HG02571 (cell line): Measurements from ENCODE around the gene OR51B2.
"Not testable (repeated sequence)": the region's sequence is repeated elsewhere in the genome, so short reads cannot be mapped to it uniquely, and the experiment has no call there.

ENCODE experiments used
- ATAC-seq: cut with Tn5 transposase; IDR thresholded peaks from one replicate; pipeline ENCODE4 v1.9.1; 2021; ENCODE audit warnings: mild to moderate bottlenecking, moderate library complexity; ENCODE audit not compliant: unreplicated experiment

The OR51B2 gene, protein sequence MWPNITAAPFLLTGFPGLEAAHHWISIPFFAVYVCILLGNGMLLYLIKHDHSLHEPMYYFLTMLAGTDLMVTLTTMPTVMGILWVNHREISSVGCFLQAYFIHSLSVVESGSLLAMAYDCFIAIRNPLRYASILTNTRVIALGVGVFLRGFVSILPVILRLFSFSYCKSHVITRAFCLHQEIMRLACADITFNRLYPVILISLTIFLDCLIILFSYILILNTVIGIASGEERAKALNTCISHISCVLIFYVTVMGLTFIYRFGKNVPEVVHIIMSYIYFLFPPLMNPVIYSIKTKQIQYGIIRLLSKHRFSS

GRCh38 chr11:5324197-5324596 is at the start of gene OR51B2:
Gene OR51B2, minus strand, starts transcription at chr11:5324297. Its CDS starts 0 bp downstream, at chr11:5324297.
- no peak for ATAC-seq

- no peak for ATAC-seq
Measured at GRCh38 chr11:5369789-5370188, 45.7 kb upstream of the OR51B2 start.

DNA sequence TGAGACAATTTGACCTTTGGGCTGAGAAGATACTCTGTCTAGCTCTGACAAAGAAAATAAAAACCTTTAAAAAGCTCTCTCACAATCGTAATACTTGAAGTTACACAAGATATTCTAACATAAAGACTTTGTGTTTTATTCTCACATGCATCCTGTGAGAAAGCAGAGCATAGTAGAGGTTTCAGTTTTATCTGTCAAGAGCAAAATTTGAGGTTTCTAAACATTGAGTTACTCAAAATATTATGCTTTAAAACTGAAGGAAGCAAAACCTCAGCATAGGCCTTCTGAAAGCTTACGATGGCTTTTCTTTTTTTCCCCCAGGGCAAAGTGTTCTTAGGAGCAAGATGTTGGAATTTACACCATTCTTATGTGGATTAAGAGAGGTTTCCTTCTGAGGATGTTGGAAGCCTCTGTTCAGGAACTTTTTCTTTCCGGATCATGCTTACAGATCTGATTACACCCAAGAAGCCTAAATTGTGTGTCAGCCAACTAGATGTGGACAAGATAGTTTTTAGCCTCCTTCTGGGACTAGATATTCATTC is 44.5 kb upstream of the OR51B2 start:
- no peak for ATAC-seq

DNA sequence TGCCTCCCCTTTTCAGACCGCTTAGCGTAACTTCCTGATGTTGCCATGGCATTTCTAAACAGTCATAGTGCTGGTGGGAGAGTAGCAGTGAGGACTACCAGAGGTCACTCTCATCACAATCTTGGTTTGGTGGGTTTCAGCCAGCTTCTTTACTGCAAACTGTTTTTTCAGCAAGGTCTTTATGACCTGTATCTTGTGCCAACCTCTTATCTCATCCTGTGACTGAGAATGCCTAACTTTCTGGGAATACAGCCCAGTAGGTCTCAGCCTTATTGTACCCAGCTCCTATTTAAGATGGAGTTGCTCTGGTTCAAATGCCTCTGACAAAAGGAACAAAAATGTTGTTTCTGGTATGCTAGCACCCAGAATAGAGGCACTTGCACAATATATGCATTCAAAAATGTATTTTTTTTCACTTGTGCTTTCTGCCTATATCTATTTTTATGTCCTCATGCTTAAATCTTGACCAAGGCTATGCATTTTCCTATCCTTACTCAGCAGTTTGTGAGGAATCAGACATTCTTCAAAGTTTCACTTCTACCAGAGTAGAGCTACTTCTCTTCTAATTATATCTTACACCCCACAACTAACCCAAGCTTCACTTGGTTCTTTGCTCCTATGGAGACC is 43.5 kb upstream of the OR51B2 start:
- no peak for ATAC-seq

DNA sequence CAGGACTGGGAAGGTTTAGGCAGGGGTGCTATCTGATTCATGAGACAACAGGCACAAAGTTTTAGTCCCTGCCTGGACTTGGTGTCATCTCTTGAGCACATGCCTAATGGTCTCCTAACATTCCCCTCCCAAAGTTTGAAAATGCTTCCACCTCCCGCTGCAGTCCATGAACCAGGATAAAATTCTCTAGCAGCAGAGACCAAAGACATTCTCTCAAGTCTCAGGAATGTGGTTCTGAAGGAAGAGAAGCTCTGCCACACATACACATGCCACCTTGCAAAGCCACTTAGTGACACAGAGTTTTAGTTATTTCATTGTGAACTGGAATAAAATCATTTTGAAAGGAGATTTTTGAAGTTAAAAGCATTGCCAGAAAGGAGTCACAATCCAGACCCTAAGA is 42.8 kb upstream of the OR51B2 start:
- no peak for ATAC-seq

GRCh38 chr11:5366365-5366764 is 42.3 kb upstream of the OR51B2 start:
- not testable (repeated sequence) for ATAC-seq

DNA sequence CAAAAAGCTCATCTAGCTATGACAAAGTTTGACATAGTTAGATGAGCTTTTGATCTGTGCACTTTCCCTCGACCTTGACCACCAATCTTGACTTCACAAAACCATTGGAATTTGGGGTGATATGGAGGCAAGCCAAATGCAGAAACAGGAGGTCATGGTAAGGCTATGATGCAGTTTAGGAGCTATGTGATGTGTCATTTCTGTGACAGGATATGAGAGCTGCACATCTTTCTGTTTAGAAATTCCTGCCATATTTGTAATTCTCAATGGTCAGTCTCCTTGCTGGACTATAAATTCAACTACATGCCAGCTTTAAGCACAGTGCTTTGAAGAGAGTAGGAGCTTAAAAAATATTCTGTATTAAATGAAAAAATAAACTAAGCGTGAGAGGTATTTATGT is 40.1 kb upstream of the OR51B2 start:
- no peak for ATAC-seq

DNA sequence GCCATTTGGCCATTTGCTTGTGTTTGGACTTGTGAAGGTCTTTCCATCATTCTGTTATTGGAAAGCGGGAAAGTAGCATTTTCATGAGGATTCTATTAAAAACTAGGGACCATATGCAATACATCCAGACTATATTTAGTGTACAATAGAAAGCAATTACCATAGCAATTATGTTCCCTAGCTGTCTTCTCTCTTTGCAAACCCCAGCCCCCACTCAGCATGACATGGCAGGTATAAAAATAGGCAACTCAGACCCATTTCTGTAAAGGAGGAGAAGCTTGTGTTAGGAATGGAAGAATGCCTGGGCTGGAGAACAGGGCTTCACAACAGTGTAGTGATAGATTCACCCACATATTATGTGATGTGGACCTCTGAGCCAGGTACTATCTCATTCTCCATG is 39.6 kb upstream of the OR51B2 start:
- ATAC-seq: no peak

DNA sequence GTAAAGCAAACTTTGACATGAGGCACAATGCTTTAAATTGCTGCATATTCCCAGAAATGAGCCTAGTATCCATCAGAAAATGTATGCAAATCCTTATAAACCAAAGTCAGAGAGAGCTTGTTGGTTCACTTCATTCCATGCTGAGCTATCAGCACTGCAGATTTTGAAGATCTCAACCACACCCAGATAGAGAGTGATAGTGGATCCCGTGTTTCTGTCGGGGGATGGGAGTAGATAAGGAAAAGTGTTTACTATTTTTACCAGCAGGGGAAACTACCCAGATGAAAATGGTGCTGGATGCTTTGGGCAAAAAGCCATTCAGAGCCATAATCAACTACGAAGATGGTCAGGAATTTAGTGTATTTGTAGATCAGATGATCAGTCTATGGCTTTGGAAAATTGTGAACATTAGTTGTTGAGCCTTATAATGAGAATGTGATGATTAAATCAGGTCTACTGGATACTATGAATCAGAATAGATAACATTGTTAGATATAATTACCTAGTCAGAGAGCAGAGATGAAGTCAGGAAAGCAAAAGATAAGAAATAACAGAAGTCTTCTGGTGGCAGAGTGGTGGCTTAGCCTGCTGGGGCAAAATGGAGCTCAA is 38.0 kb upstream of the OR51B2 start:
- no peak for ATAC-seq

- not testable (repeated sequence) for ATAC-seq
Measured at GRCh38 chr11:5356031-5356430, 31.9 kb upstream of the OR51B2 start.

- ATAC-seq: no peak
Measured at GRCh38 chr11:5351208-5351607, 27.1 kb upstream of the OR51B2 start, which contains the start of gene OR51B6. Gene OR51B6, plus strand, starts transcription at chr11:5351508. Its CDS starts 0 bp downstream, at chr11:5351508.

- no peak for ATAC-seq
Measured at GRCh38 chr11:5349550-5349949, 25.5 kb upstream of the OR51B2 start.

GRCh38 chr11:5348551-5349194 is 24.6 kb upstream of the OR51B2 start:
- no peak for ATAC-seq

- ATAC-seq: no peak
Measured at GRCh38 chr11:5345831-5346230, 21.7 kb upstream of the OR51B2 start.

DNA sequence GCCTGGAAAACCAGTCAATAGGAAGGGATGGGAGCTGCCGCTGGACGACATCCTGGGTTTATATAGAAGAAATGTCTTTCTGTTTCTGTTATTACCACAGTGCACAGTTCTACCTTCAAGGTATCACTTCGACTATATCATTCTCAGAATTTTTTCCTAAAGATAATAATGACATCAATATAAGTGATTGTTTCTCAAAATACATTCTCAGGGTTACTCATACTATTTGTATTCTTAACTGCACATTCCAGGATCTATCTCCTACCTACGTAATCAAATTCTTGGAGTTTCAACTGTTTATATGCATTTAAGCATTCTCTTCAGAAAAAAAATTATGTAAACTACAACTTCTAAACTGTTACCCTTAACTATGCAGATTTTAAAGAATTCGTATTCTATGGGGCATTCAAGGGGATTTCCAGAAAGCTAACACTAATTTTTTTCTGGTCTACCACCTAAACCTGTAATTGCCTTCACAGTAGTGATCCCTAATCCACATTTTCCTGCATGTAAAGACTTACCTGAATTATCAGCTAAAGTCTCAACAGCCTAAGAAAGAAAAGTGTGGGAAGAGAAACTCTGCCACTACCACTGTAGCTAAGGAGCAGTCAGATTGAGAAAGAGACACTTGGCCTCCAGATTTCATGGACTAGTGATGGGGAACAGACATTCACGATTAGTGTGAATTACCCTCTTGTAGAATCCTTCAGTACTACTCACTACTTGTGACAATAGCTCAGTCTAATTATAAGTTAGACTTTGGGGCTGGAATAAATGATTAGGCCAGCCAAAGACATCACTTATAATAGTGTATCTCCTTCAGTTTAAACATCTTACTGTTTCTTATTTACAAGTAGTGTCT is 19.6 kb upstream of the OR51B2 start, which contains the start of gene OR51B5:
TSS of gene OR51B5 (minus strand) at position 51 of the 862 bp plus-strand sequence. CDS start at position 51, 0 bp downstream.
- ATAC-seq: peak; percentile 44

- ATAC-seq: peak; percentile 40
Measured at GRCh38 chr11:5339771-5340322, 15.8 kb upstream of the OR51B2 start.

DNA sequence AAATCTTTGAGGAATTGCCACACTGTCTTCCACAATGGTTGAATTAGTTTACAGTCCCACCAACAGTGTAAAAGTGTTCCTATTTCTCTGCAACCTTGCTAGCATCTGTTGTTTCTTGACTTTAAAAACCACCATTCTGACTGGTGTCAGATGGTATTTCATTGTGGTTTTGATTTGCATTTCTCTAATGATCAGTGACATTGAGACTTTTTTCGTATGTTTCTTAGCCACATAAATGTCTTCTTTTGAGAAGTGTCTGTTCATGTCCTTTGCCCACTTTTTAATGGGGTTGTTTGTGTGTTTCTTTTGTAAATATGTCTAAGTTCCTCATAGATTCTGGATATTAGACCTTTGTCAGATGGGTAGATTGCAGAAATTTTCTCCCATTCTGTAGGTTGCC is 13.2 kb upstream of the OR51B2 start:
- ATAC-seq: not testable (repeated sequence)

DNA sequence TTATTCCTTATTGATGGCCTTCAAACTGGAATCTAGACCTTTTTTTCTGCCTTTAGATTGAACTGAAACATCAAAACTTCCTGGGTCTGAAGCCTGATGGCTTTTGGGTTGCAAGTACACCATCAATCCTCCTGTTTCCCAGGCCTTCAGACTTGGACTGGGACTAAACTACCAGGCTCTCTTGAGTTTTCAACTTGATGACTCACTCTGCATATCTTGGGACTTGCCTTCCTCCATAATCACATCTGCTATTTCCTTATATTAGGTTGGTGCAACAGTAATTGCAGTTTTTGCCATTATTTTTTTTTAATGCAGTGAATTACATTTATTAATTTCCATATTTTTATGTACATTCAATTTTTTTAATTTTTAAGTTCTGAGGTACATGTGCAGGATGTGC is 12.2 kb upstream of the OR51B2 start:
- ATAC-seq: no peak

GRCh38 chr11:5335170-5335569 is 11.1 kb upstream of the OR51B2 start:
- ATAC-seq: no peak

DNA sequence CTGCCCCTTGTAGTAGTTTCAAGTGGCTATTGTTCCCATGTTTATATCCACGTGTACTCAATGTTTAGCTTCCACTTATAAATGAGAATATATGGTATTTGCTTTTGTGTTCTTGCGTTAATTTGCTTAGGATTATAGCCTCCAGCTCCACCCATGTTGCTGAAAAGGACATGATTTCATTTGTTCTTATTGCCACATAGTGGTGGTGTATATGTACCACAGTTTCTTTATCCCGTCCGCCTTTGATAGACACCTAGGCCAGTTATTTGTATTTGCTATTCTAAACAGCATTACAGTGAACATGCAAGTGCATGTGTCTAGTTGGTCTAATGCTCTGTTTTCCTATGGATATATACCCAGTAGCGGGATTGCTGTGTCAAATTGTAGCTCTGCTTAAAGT is 6.8 kb downstream of the OR51B2 start:
- ATAC-seq: no peak
